ENCODE results near the gene BMPR2. TPM values are rescaled to one million over a fixed set of nuclear protein-coding genes. Genes with fewer than 3 reads are reported as not detected.

Gene BMPR2
- polyA plus RNA-seq, 3 donors = 4.1 to 6.4 (median 4.8) TPM

DNA sequence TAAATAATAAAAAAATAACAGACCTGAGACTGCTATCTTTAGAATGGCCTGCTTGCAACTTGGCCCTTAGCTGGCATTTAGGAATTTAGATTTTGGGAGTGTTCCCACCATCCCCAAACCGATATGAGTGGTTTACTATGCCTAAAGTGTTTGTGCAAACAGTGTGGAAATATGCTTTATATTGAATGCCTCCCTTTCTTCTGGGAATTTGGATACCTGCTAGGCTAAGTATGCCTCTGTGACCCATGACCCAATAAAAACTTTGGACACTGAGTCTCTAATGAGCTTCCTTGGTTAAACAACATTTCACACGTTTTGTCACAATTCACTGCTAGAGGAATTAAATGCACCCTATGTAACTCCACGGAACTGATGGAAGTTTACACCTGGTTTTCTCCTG is 73.2 kb downstream of the BMPR2 start:
- WGBS (ENCODE audit: insufficient coverage) = 100% methylated on average over 2 of the region's 3 CpGs
- Histone ChIP-seq H3K4me3 (replicated peaks in 1 of 3; ENCODE audit: low read depth in 2 of 3, low read length in 3 of 3) (no peak overlapping the region), H2AFZ (ENCODE audit: insufficient read depth, low read depth, low read length, poor library complexity, severe bottlenecking) (no peak overlapping the region), H3K79me2 (ENCODE audit: insufficient read depth, low read length) (no peaks in the 10 kb centered on the region), H3K9me3 (replicated peaks in 1 of 2; ENCODE audit: control insufficient read depth in 1 of 2, insufficient read depth in 1 of 2, low read length in 2 of 2) (peaks cover 0 to 4% of the 10 kb centered on the region in 2 donors), H3K9ac (ENCODE audit: insufficient read depth, low read length, poor library complexity, severe bottlenecking) (no peak overlapping the region), H3K4me1 (ENCODE audit: control insufficient read depth in 1 of 2, insufficient read depth in 2 of 2, low read length in 2 of 2) (no peaks in the 10 kb centered on the region), H4K20me1 (ENCODE audit: insufficient read depth, low read length) (no peaks in the 10 kb centered on the region), H3K27me3 (ENCODE audit: control insufficient read depth in 2 of 2, insufficient read depth in 2 of 2, low read length in 2 of 2) (no peaks in the 10 kb centered on the region), H3K27ac (ENCODE audit: low read depth in 1 of 2, low read length in 2 of 2) (no peak overlapping the region), H3K4me2 (replicated peaks; ENCODE audit: extremely low read depth, low read length, poor library complexity, severe bottlenecking) (no peak overlapping the region), H3K36me3 (replicated peaks in 1 of 2; ENCODE audit: control insufficient read depth in 1 of 2, insufficient read depth in 2 of 2, low read length in 2 of 2) (no peaks in the 10 kb centered on the region)
- no peak for TF ChIP-seq CTCF (IDR thresholded peaks at IDR 0.05)
- Mint-ChIP-seq H3K36me3 (peaks cover 0 to 3% of the 10 kb centered on the region in 2 donors), H3K9me3 (peaks cover 0 to 34% (median 5%) of the 10 kb centered on the region in 7 donors), H3K27me3 (ENCODE audit: low read depth in 3 of 3) (peaks cover 0 to 2% (median 1%) of the 10 kb centered on the region in 3 donors), H3K4me3 (no peak overlapping the region), H3K4me1 (no peaks in the 10 kb centered on the region), H3K27ac (no peak overlapping the region)
- DNase-seq = no peak
- intact Hi-C loops (cut with micrococcal nuclease) = no loop called here

- Mint-ChIP-seq H3K36me3 (peaks cover 0 to 3% of the 10 kb centered on the region in 2 donors), H3K9me3 (peaks cover 0 to 31% (median 5%) of the 10 kb centered on the region in 7 donors), H3K27me3 (ENCODE audit: low read depth in 3 of 3) (peaks cover 0 to 2% (median 1%) of the 10 kb centered on the region in 3 donors), H3K27ac (no peak overlapping the region), H3K4me1 (no peaks in the 10 kb centered on the region), H3K4me3 (no peak overlapping the region)
- no peak for TF ChIP-seq CTCF (IDR thresholded peaks at IDR 0.05)
- Histone ChIP-seq H2AFZ (ENCODE audit: insufficient read depth, low read depth, low read length, poor library complexity, severe bottlenecking) (no peak overlapping the region), H3K27me3 (ENCODE audit: control insufficient read depth in 2 of 2, insufficient read depth in 2 of 2, low read length in 2 of 2) (no peaks in the 10 kb centered on the region), H3K27ac (ENCODE audit: low read depth in 1 of 2, low read length in 2 of 2) (no peak overlapping the region), H3K4me2 (replicated peaks; ENCODE audit: extremely low read depth, low read length, poor library complexity, severe bottlenecking) (no peak overlapping the region), H3K36me3 (replicated peaks in 1 of 2; ENCODE audit: control insufficient read depth in 1 of 2, insufficient read depth in 2 of 2, low read length in 2 of 2) (no peaks in the 10 kb centered on the region), H3K79me2 (ENCODE audit: insufficient read depth, low read length) (no peaks in the 10 kb centered on the region), H3K4me1 (ENCODE audit: control insufficient read depth in 1 of 2, insufficient read depth in 2 of 2, low read length in 2 of 2) (no peaks in the 10 kb centered on the region), H3K4me3 (replicated peaks in 1 of 3; ENCODE audit: low read depth in 2 of 3, low read length in 3 of 3) (no peak overlapping the region), H3K9me3 (replicated peaks in 1 of 2; ENCODE audit: control insufficient read depth in 1 of 2, insufficient read depth in 1 of 2, low read length in 2 of 2) (peaks cover 0 to 4% of the 10 kb centered on the region in 2 donors), H3K9ac (ENCODE audit: insufficient read depth, low read length, poor library complexity, severe bottlenecking) (no peak overlapping the region), H4K20me1 (ENCODE audit: insufficient read depth, low read length) (no peaks in the 10 kb centered on the region)
- no peak for DNase-seq
- intact Hi-C loops (cut with micrococcal nuclease) = no loop called here
Observed at GRCh38 chr2:202450785-202451184, 74.7 kb downstream of the BMPR2 start.

Data from CD14-positive monocyte (primary cell).